Muscle layer of colon (tissue), 2 donors: ENCODE results near the gene ACVR2B.

Experiments
- H3K27ac ChIP-seq: one replicate; pipeline ENCODE4 v1.7.0; 2013; ENCODE audit warnings: low read depth, mild to moderate bottlenecking, low read length, moderate library complexity
- H3K27me3 ChIP-seq, 2 donors: one replicate each; pipeline ENCODE4 v1.7.0; 2013; ENCODE audit warnings: low read length in 2 of 2, mild to moderate bottlenecking in 2 of 2; ENCODE audit not compliant: insufficient read depth in 2 of 2, control insufficient read depth in 1 of 2
- H3K36me3 ChIP-seq: one replicate; pipeline ENCODE4 v1.7.0; 2013; ENCODE audit warnings: mild to moderate bottlenecking, low read length; ENCODE audit not compliant: insufficient read depth
- H3K4me1 ChIP-seq: one replicate; pipeline ENCODE4 v1.7.0; 2013; ENCODE audit warnings: mild to moderate bottlenecking, low read length; ENCODE audit not compliant: insufficient read depth
- H3K4me3 ChIP-seq, 2 donors: one replicate each; pipeline ENCODE4 v1.7.0; 2013; ENCODE audit warnings: low read length in 2 of 2, low read depth in 1 of 2, mild to moderate bottlenecking in 1 of 2, moderate library complexity in 1 of 2
- H3K9ac ChIP-seq: one replicate; pipeline ENCODE4 v1.7.0; 2013; ENCODE audit warnings: low read length
- H3K9me3 ChIP-seq: one replicate; pipeline ENCODE4 v1.7.0; 2013; ENCODE audit warnings: mild to moderate bottlenecking, low read length
- donor health status: abdominal sarcoma.
- donor health status: Adenocarcinoma of cecum.

ACVR2B gene

DNA sequence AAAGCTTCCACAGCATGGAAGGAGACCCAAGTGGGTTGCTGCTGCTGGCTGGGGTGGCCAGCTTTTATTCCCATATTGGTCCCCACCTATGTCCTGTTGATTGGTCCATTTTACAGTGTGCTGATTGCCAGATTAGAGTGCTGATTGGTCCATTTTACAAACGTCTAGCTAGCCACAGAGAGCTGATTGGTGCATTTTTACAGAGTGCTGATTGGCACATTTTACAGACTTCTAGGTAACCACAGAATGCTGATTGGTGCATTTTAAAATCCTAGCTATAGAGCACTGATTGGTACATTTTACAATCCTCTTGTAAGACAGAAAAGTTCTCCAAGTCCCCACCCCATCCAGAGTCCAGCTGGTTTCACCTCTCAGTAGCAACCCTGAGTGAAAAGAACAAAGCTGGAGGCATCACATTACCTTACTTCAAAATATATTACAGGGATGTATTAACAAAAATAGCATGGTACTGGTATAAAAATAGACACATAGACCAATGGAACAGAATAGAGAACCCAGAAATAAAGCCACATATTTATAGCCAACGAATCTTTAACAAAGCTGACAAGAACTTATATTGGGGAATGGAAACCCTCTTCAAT, 7.5 kb upstream of the ACVR2B start:
- H3K9ac ChIP-seq = no peak overlapping the region
- no peak overlapping the region for H3K27ac ChIP-seq
- no peaks in the 10 kb centered on the region for H3K4me1 ChIP-seq
- no peak overlapping the region for H3K4me3 ChIP-seq
- no peaks in the 10 kb centered on the region for H3K9me3 ChIP-seq
- H3K36me3 ChIP-seq = no peaks in the 10 kb centered on the region
- H3K27me3 ChIP-seq = no peaks in the 10 kb centered on the region

DNA sequence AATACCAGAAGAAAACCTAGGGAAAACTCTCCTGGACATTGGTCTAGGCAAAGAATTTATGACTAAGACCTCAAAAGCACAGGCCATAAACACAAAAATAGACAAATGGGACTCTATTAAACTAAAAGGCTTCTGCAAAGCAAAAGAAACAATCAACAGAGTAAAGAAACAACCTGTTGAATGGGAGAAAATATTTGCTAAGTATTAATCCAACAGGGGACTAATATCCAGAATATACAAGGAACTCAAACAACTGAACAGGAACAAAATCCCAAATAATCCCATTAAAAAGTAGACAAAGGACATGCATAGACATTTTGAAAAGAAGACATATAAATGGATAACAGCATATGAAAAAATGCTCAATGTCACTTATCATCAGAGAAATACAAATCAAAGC, 6.9 kb upstream of the ACVR2B start:
- Histone ChIP-seq H3K27me3 (no peaks in the 10 kb centered on the region), H3K27ac (no peak overlapping the region), H3K9me3 (no peaks in the 10 kb centered on the region), H3K4me3 (no peak overlapping the region), H3K36me3 (no peaks in the 10 kb centered on the region), H3K9ac (no peak overlapping the region), H3K4me1 (no peaks in the 10 kb centered on the region)

DNA sequence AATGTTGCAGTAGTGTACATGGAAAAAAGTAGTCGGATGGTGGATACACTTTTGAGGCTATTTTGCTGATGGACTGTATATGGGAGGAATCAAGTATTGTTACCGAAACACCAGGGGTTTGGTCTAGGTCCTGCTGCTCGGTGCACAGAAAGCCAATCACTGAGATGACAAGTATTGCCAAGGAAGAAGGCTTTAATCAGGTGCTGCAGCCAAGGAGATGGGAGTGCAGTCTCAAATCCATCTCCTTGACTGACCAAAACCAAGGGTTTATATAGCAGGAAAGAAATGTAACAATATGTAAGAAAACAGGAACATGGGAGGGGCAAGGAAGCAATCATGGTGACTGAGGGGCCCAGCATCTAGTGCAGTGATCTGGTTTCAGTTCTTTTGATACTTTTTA, 2.8 kb upstream of the ACVR2B start:
- H3K9me3 ChIP-seq = no peaks in the 10 kb centered on the region
- no peaks in the 10 kb centered on the region for H3K36me3 ChIP-seq

DNA sequence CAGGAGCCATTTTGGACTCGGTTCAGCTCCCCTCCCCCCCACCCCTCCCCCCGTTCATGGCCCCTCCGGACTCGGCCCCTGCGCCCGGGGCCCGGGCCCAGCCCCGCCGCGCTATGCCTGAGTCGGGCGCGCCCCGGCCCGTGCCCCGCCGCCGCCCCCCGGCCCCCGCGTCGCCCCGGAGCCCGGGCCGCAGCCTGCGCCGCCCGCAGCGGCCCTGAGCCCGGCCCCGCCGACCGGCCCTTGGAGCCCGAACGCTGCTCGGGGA, 155 bp downstream of the ACVR2B start:
- H3K36me3 ChIP-seq = no peaks in the 10 kb centered on the region
- no peaks in the 10 kb centered on the region for H3K27me3 ChIP-seq
- no peak overlapping the region for H3K9ac ChIP-seq
- peaks cover 25% of the 10 kb centered on the region for H3K4me1 ChIP-seq
- peak overlapping the region; percentile 85 for H3K27ac ChIP-seq
- peak overlapping the region; percentile 84 to 95 for H3K4me3 ChIP-seq
- no peaks in the 10 kb centered on the region for H3K9me3 ChIP-seq

More for the DNA sequence above, 2.8 kb upstream of the ACVR2B start:
- Histone ChIP-seq H3K27ac (no peak overlapping the region), H3K4me1 (peaks cover 2% of the 10 kb centered on the region), H3K4me3 (no peak overlapping the region), H3K9ac (no peak overlapping the region), H3K27me3 (no peaks in the 10 kb centered on the region)

DNA sequence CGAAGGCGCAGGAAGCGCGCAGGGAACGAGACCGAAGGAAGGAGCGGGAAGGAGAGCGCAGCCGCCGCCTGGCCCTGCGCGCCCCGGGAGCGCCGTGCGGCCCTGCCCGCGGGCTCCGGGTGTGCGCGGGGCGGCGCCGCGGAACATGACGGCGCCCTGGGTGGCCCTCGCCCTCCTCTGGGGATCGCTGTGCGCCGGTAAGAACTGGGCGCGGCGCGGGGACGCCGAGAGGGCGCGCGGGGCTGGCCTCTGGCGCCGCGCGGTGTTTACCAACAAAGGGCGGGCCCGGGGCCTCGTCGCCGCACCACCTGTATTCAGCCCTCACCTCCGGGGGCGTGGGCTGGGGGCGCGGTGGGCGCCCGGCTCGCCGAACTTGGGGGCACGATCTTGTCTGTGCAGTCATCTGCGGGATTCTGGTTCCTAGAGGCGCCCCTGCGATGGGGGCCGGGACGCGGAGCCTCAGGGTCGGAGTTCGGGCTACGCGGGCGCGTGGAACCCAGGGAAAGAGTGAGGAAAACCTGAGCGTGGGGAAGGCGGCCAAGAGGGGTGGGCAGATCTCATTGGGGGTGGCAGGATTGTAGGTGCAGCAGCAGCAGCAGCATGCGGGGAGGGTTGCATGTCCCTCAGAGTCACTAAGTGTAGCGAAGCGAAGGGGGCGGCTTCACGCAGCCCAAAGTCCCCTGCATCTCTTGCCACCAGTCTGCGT, 641 bp downstream of the ACVR2B start:
- no peaks in the 10 kb centered on the region for H3K9me3 ChIP-seq
- H3K9ac ChIP-seq = no peak overlapping the region
- no peaks in the 10 kb centered on the region for H3K27me3 ChIP-seq
- H3K27ac ChIP-seq = peak overlapping the region; percentile 85
- peaks cover 30% of the 10 kb centered on the region for H3K4me1 ChIP-seq
- peak overlapping the region; percentile 84 to 95 for H3K4me3 ChIP-seq
- H3K36me3 ChIP-seq = no peaks in the 10 kb centered on the region

DNA sequence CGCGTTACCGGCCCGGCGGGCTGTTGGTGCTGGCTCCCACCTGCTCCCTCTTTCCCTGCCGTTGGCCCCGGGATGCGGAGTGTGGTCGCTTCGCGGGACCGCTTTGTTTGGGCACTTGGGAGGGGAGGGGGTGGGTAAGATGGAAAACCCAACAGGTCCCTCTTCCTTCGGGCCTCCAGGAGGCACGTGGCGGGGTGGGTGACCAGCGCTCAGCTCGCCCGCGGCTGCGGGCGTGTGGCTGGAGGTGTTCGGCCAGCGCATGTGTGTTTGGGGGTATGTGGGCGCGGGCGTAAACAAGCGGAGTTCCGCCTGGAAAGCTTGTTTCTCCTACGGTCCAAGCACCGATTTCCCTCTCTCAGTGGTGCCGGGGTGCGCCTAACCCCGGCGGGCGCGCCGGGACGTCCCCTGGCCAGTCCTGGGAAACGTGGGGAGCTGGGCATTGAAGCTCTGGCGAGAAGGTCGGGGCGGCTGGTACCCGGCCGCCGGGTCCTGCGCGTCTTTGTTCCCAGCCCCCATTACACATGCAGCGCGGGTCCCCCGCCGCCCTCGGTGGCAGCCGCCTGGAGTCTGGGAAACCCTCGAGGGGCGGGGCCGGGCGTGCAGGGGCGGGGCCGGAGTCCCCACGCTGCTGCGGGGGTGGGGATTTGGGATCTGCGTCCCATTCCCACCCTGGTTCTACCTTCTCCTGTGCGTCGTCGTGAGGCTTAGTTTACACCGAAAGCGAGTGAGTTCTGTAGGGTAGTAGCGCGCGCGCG, 1.4 kb downstream of the ACVR2B start:
- H3K27ac ChIP-seq = peak overlapping the region; percentile 85
- H3K36me3 ChIP-seq = no peaks in the 10 kb centered on the region
- H3K9ac ChIP-seq = peak overlapping the region; percentile 41
- peaks cover 37% of the 10 kb centered on the region for H3K4me1 ChIP-seq
- H3K27me3 ChIP-seq = no peaks in the 10 kb centered on the region
- no peaks in the 10 kb centered on the region for H3K9me3 ChIP-seq
- peak overlapping the region; percentile 84 to 95 for H3K4me3 ChIP-seq

DNA sequence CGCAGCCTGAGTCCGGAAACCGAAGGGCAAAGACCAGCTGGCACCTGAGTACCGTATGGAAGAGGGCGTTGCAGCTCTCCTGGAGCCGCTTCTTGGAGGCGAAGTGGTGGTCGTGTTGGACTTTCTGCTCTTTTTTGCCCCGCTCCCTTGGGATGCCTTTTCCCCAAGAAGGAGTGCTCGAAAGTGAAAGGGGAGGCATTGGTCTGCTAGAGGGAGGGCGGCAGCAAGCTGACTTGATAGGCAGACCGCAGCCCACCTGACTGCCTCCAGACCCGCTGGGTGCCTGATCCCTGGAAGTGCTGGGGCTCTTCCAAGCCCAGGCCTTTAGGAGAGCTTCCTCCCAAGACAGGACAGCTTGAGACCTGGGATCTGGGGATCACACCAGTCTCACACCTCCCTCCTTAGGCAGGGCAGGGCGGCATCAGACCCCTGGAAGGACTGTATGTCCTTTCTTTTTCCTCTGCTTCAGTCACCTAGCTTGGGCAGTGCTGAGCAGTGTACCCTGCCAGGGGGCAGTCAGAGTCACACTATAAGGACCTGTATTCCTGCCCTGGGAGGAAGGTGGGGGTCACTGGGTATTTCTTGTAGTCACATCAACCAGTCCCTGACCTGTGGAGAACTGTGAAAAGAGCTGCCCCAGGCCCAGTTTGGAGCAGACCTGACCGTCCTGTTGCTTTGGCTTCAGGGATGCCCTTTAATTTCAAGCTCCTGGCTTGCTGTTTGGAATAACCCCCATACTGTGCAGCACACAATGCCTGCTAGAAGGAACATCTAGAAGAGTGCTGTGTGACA, 2.1 kb downstream of the ACVR2B start:
- no peaks in the 10 kb centered on the region for H3K9me3 ChIP-seq
- H3K27ac ChIP-seq = peak overlapping the region; percentile 31

DNA sequence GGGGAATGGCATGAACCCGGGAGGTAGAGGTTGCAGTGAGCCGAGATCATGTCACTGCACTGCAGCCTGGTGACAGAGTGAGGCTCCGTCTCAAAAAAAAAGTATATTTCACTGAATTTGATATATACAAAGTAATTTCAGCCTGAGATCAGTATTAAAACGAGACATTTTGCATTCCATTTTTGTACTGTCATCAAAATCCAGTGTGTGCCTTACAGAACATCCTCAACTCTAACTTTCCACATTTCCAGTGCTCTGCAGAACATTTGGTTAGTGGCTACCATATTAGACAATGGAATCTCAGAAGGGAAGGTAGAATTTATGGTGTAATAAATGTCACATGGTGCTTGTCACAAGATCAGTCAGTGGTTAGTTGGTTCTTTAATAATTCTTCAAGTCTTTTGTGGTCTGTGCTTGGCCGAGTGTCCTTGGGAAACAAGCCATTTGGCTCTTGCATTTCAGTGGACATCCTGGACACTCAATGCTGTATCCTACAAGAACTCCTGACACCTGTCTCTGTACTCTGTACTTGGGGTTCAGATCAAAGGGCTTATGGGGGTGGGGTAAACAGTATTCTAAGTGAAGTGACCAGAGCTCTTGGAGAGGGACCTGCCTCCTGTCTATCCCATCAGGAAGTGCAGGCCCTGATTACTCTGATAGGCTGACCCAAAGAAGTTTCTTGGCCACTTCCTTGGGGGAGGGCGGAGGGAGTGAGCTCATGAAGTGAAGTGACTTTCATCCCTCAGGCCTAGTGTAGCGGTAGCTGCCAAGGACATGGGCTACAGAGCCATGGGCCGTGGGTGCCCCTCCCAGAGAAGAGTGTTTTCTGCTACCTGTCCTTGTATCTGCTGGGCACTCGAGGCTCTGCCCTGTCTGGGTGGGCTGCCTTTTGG, 3.7 kb downstream of the ACVR2B start:
- no peaks in the 10 kb centered on the region for H3K27me3 ChIP-seq
- no peaks in the 10 kb centered on the region for H3K36me3 ChIP-seq
- peaks cover 51% of the 10 kb centered on the region for H3K4me1 ChIP-seq
- no peak overlapping the region for H3K9ac ChIP-seq
- H3K9me3 ChIP-seq = no peaks in the 10 kb centered on the region
- H3K27ac ChIP-seq = no peak overlapping the region
- no peak overlapping the region for H3K4me3 ChIP-seq

More for the DNA sequence above, 2.1 kb downstream of the ACVR2B start:
- no peaks in the 10 kb centered on the region for H3K36me3 ChIP-seq
- peaks cover 45% of the 10 kb centered on the region for H3K4me1 ChIP-seq
- H3K4me3 ChIP-seq = peak overlapping the region; percentile 84 to 95
- H3K9ac ChIP-seq = peak overlapping the region; percentile 41
- H3K27me3 ChIP-seq = no peaks in the 10 kb centered on the region

DNA sequence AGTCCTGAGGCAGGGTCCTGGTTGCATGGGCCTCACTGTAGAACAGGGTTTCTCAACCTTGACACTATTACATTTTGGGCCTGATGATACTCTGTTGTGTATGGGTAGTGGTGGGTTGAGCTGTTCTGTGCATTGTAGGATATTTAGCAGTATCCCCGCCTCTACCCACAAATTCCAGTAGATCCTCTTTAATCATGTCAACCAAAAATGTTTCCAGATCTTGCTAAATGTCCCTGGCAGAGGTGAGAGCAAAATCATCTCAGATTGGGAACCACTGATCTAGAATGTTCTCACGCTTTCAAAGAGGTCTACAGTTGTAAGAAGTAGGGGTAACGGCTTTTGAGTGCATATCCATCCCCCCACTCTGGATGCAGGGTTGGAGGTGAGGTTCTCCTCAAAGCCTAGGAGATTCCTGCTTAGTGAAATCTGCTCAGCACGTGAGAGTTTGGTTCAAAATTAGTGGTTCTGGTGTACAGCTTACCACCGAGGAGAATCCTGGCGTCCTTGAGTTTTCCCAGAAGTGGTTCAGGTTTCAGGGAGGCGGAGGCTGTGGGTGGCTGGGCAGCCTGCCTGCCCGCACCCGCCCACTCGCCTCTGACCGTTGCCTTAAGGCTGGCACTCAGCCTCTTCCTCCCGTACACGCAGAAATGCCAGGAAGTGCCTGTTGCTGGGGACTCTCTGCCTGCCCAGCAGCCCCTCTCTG, 5.3 kb downstream of the ACVR2B start:
- H3K27me3 ChIP-seq = no peaks in the 10 kb centered on the region
- H3K36me3 ChIP-seq = no peaks in the 10 kb centered on the region
- no peak overlapping the region for H3K9ac ChIP-seq
- H3K4me3 ChIP-seq = peak overlapping the region in 1 of 2 donors; percentile 5
- H3K9me3 ChIP-seq = no peaks in the 10 kb centered on the region
- no peak overlapping the region for H3K27ac ChIP-seq
- H3K4me1 ChIP-seq = peaks cover 51% of the 10 kb centered on the region

DNA sequence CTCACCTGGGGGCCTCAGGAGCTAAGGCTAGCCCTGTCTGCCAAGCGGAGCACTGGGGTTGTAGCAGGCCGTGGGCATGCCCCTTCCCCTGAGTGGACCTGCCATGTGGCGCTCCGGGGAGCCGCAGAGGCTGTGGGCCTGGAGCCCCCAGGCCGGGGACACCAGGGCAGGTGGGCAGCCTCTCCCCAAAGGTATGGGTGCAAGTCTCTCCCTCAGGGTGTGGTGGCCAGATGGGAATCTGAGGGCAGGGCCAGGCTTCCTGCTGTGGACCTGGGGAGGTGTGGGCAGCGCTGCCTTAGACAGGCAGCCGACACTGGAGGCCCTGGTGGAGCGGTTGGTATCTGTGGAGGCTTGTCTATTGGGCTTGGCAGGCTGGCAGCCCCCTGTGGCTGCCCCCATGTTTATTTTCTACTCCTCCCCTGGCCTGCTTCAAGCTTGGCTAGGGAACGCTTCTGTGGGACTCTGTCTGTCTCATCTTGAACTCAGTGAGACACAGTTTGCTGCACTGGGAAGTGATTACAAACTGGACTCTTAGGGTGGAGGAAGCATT, 5.9 kb downstream of the ACVR2B start:
- H3K9me3 ChIP-seq = no peaks in the 10 kb centered on the region
- H3K4me1 ChIP-seq = peaks cover 51% of the 10 kb centered on the region
- H3K9ac ChIP-seq = no peak overlapping the region
- no peaks in the 10 kb centered on the region for H3K27me3 ChIP-seq
- no peak overlapping the region for H3K27ac ChIP-seq
- H3K4me3 ChIP-seq = peak overlapping the region in 1 of 2 donors; percentile 5
- no peaks in the 10 kb centered on the region for H3K36me3 ChIP-seq
